ENCODE results near the gene SYNGR2.
"Not testable (repeated sequence)": the region's sequence is repeated elsewhere in the genome, so short reads cannot be mapped to it uniquely, and the experiment has no call there.

The SYNGR2 gene

DNA sequence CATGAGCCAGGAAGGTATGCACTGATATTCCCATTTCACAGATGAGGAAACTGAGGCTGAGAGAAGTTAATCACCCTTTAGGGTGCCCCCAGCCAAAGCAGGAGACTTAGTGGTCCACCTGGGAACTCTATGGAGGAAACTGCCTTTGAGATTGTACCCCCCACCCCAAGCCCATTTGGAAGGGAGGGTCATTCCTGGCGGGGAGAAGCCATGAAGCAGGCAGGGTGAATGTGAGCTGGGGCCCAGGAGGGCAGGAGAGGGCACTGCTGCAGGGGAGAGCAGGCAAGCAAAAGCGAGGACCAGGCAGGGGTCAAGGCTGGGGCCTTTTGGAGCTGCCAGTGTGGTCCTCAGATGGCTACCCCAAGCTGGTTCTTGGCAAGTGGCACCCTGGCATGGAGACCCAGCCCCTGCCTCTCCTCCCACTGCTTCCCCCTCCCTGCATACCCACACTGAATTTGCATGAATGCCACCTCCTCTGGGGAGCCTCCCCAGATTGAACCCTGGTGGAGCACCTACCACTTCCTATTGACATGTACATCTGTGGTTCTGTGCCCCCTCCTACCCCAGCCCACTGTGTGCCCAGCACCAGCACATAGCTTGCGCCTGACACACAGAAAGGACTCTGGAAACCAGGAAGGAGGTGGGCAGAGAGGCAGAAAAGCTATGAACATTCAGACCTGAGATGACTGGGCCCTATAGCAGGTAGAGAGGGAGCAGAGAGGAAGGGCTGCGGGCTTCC is 38.9 kb upstream of the SYNGR2 start:
- DNase-seq (ENCODE audit: low read depth in 3 of 3, low spot score in 1 of 3) = no peak

DNA sequence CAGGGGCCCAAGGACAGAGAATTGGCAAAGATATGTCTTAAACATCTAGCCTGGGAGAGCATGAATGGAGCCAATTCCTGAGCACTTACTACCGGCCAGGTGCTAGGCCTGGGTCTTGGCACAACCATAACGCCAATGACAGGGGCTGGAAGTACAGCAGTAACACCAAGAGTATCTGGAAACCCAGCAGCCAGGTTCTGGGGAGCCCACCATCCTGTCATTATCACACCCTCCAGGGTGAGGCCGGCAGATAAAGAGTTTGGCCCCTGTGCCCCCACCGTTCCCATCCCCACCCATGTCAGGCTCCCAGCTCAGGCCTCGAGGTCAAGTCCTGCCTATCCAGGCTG is 38.3 kb upstream of the SYNGR2 start:
- no peak for DNase-seq (ENCODE audit: low read depth in 3 of 3, low spot score in 1 of 3)

DNA sequence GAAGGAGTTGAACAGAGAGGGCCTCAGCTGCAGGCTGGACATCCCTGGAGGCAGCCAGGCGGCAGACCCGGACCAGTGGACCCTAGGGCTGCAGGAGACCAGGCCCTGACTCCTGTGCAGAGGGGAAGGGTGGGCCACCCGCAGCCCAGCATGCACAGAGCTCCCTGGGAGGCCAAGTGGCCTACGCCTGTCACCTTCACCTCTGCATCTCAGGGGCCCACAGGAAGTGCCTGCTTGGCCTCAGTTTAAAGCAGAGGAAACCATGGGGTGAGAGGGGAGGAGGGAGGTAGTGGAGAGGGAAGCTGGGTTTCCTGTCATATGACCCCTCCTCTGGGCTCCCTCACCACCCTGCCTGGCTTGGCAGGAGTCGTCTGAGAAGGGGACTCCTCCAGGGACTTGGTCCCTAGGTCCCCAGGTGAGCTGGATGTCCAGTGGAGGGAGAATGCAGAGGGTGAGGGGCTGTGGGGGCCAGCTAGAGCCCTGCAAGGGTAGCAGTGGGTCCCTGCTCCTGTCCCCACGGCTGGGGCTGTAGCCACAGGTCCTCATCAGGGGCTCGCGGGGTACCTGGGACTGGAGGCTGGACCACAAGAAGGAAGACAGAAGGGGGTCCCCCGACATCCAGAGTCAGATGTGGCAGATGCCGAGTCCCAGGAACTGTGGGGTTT is 37.8 kb upstream of the SYNGR2 start, which contains the start of gene TMC8:
Gene TMC8, plus strand, starts transcription at position 335 of the 665 bp plus-strand sequence. CDS start 818 bp downstream, outside the sequence.
- peak in 1 of 3 donors; percentile 55 for DNase-seq (ENCODE audit: low read depth in 3 of 3, low spot score in 1 of 3)

DNA sequence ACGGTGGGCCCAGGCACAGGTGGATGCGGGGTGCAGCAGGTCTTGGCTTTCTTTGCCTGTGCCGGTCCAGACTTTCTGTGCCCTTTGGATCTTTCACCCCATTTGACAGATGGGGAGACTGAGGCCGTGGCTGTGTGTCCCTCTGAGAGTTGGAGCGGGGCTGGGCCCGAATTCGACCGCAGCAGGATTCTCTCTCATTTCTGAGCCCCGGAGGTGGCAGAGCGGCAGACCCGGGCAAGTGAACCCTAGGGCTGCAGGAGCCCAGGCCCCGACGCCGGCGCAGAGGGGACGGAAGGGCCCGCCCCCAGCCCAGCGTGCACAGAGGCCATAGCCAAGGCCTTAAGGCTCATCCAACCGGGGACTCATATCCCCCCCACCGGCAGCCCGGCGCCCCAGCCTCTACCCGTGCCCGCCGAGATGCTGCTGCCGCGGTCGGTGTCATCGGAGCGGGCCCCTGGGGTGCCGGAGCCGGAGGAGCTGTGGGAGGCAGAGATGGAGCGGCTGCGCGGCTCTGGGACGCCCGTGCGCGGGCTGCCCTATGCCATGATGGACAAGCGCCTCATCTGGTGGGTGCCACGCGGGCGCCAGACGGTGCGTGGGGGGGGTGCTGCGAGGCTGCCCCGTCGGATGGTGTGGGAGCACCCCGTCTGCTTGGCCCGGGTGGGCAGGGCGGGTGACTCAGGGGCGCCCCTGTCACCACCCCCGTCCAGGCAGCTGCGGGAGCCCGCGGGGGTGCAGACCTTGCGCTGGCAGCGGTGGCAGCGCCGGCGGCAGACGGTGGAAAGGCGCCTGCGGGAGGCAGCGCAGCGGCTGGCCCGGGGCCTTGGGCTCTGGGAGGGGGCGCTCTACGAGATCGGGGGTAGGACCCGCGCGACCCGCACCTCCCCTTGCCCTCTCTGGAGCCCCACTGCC is 37.0 kb upstream of the SYNGR2 start:
- DNase-seq (ENCODE audit: low read depth in 3 of 3, low spot score in 1 of 3) = no peak

DNA sequence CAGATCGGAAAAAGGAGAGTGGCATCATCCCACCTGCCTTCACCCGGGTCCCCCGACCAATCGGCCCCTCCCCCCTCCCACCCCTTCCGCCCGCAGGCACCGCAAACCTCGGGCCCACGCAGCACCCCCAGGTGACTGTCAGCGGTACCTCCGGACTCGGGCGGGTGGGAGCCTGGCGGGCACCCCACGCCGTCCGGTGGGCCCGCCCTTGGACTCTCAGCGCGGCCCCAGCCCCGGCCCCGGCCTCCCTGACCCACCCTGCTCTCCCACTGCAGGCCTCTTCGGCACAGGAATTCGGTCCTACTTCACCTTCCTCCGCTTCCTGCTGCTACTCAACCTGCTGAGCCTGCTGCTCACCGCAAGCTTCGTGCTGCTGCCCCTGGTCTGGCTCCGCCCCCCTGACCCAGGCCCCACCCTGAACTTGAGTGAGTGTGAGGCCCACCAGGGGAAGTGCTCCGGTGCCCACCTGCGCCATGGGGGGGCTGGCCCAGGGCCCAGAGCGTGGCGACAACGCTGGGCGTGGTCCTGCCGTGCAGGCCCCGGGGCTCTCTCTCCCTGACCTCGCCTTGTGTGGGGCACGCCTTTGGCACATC is 36.2 kb upstream of the SYNGR2 start:
- no peak for DNase-seq (ENCODE audit: low read depth in 3 of 3, low spot score in 1 of 3)

DNA sequence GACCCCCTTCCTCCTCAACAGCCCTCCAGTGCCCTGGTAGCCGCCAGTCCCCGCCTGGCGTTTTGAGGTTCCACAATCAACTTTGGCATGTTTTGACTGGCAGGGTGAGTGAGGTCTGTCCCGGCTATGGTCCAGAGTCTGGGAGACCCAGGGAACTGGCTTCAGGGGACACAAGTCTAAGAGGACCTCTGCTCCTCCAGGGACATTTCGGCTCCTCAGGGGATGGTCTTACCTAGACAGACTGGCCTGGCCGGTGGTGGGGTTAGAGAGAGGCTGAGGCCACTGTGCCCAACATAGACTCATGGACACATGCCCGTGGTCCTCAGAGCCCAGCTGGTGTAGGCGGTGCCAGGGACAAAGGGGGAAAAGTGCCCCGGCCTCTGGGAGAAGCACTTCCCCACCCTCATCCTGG is 35.6 kb upstream of the SYNGR2 start:
- no peak for DNase-seq (ENCODE audit: low read depth in 3 of 3, low spot score in 1 of 3)

DNA sequence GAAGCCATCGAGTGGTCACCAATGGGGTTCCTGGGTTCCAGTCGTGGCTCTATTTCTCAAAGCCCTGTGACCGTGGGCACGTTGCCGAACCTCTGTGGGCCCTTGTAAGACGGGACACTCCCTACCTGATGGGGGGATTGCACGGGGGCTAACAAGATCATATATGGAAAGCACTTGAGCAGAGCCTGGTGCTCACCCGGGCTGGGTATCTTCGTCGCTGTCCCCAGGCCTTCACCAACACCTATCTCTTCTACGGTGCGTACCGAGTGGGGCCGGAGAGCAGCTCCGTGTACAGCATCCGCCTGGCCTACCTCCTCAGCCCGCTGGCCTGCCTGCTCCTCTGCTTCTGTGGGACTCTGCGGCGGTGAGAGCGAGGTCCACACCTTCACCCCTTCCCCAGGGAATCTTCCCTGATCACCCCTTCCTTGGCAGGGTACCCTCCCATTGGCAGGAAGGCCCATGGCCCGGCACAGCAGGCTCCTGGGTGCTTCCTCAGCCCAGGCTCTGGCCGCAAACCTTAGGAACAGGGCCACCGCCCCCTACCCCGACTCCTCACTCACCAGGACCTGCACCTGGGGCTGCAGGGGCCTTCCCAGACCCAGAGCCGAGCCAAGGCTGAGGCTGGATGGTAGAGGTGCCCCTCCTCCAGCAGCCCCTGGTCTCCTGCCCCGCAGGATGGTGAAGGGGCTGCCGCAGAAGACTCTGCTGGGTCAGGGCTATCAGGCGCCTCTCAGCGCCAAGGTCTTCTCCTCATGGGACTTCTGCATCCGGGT is 35.0 kb upstream of the SYNGR2 start:
- no peak for DNase-seq (ENCODE audit: low read depth in 3 of 3, low spot score in 1 of 3)

DNA sequence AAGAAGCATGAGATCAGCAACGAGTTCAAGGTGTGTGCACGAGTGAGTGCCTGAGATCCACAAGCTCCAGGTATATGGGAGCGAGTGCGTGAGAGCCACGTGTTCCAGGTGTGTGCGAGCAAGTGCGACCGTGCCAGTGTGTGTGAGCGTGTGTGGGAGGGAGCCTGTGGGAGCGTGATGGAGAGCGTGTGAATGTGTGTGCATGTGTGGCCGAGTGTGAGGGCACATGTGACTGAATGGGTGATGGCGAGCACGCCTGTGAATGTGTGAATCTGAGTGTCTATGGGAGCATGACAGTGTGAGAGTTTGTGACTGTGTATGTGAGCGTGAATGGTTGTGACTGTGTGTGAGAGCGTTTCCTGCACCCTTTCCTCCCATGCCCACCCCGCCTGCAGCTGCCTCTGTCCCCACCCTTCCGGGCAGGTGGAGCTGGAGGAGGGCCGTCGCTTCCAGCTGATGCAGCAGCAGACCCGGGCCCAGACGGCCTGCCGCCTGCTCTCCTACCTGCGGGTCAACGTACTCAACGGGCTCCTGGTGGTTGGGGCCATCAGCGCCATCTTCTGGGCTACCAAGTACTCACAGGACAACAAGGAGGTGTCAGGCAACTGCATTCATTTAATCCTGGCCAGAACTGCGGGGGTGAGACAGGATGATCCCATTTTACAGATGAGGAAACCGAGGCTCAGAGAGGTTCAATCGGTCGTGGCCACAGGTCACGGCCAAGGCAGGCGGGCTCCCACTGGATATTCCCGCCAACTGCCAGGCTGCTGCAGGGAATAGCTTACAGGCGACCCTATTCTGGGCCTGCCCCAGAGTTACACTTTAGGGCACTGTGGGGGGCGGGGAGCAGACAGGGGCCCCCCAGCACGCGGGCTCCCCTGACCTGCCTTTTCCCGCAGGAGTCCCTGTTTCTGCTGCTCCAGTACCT is 34.1 kb upstream of the SYNGR2 start:
- peak in 2 of 3 donors; percentile 60 to 66 for DNase-seq (ENCODE audit: low read depth in 3 of 3, low spot score in 1 of 3)

DNA sequence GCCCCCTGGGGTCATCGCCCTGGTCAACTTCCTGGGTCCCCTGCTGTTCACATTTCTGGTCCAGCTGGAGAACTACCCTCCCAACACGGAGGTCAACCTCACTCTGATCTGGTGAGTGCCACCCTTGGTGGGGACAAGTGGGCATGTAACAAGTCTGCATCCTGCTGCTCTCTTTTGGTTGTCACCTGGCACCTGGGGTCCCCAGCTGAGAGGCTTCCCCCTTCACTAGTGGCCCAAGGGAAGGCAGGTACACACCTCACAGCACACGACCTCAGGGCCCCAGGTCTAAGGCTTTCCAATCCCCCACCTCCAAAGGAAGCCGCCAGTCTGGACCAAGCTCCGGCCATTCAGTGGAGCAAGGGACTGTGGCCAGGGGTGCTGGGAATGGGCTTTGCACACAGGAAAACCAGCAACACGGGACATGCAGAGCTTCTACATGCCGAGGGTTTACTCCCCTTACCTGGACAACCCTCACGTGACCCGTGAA is 33.4 kb upstream of the SYNGR2 start:
- DNase-seq (ENCODE audit: low read depth in 3 of 3, low spot score in 1 of 3) = no peak

DNA sequence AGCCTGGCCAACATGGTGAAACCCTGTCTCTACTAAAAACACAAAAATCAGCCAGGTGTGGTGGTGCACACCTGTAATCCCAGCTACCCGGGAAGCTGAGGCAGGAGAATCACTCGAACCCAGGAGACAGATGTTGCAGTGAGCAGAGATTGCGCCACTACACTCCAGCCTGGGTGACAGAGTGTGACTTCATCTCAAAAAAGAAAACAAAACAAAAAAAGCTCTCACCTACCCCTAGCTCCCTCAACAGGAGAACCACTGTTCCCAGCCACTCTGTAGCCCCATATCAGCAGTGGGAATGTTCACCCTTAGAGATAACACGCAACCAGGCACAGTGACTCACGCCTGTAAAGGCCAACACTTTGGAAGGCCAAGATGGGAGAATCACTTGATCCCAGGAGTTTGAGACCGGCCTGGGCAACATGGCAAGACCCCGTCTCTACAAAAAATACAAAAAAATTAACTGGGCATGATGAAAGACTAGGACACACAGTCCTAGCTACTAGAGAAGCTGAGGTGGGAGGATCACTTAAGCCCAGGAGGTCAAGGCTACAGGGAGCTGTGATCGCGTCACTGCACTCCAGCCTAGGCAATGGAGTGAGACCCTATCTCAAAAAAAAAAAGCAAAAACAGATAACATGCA is 32.4 kb upstream of the SYNGR2 start:
- no peak for DNase-seq (ENCODE audit: low read depth in 3 of 3, low spot score in 1 of 3)

DNA sequence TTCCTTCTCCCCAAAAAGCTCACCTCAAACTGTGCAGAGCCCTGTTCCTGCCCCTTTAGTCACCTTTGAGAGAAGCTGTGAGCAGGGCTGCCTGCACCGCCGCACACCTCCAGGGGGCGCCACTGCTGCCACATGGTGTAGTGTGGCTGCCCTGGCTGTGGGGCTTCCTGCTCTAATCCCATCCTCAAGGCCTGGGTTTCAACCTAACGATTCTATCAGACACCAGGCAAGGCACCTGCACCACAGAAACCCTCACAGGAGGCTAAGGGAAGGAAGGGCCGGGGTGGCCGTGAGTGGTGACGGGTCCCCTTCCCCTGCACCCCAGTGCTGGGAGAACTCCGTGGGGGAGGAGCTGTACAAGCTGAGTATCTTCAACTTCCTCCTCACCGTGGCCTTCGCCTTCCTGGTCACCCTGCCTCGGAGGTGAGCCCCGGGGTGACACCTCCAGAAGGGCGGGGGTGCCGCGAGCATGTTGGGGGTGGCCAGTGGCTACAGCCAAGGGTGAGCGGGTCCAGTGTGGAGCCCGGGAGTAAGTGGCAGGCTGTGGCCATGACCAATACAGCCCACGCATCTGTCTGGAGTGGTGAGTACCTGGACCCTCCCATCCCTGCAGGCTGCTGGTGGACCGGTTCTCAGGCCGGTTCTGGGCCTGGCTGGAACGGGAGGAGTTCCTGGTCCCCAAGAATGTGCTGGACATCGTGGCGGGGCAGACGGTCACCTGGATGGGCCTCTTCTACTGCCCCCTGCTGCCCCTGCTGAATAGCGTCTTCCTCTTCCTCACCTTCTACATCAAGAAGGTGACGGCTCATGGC is 30.8 kb upstream of the SYNGR2 start:
- no peak for DNase-seq (ENCODE audit: low read depth in 3 of 3, low spot score in 1 of 3)

DNA sequence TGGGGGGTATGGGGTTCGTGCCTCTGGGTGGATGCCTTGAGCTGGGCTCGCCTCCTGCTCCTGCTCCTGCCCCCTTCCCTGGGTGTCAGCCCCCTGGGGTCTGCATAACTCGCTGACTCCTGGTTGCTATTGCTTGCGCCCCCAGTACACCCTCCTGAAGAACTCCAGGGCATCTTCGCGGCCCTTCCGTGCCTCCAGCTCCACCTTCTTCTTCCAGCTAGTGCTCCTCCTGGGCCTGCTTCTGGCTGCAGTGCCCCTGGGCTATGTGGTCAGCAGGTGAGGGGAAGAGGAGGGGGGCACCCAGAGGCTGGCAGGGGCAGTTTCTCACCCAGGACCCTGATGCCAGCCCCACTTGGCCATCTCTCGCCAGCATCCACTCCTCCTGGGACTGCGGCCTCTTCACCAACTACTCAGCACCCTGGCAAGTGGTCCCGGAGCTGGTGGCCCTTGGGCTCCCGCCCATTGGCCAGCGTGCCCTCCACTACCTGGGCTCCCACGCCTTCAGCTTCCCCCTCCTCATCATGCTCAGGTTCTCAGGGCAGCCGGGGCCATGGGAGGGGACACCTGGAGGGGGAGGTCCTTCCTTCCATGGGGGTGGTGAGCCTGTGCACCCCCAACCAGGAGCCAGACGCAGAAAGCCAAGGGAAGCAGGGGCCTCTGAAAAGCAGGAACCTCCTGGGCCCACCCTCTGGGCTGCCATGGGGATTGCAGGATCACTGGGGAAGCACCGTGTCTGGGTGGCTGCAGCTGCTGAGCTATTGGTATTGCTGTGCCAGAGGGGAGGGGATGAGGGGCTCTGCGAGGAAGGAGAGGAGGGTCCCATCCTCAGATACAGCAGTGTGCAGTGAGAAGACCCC is 29.9 kb upstream of the SYNGR2 start:
- DNase-seq (ENCODE audit: low read depth in 3 of 3, low spot score in 1 of 3) = no peak

DNA sequence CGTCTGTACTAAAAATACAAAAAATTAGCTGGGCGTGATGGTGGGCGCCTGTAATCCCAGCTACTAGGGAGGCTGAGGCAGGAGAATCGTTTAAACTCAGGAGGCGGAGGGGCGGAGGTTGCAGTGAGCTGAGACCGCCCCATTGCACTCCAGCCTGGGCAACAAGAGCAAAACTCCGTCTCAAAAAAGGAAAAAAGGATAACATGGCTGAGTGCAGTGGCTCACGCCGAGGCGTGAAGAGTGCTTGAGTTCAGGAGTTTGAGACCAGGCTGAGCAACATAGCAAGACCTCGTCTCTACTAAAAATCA is 28.6 kb upstream of the SYNGR2 start:
- DNase-seq (ENCODE audit: low read depth in 3 of 3, low spot score in 1 of 3) = not testable (repeated sequence)

DNA sequence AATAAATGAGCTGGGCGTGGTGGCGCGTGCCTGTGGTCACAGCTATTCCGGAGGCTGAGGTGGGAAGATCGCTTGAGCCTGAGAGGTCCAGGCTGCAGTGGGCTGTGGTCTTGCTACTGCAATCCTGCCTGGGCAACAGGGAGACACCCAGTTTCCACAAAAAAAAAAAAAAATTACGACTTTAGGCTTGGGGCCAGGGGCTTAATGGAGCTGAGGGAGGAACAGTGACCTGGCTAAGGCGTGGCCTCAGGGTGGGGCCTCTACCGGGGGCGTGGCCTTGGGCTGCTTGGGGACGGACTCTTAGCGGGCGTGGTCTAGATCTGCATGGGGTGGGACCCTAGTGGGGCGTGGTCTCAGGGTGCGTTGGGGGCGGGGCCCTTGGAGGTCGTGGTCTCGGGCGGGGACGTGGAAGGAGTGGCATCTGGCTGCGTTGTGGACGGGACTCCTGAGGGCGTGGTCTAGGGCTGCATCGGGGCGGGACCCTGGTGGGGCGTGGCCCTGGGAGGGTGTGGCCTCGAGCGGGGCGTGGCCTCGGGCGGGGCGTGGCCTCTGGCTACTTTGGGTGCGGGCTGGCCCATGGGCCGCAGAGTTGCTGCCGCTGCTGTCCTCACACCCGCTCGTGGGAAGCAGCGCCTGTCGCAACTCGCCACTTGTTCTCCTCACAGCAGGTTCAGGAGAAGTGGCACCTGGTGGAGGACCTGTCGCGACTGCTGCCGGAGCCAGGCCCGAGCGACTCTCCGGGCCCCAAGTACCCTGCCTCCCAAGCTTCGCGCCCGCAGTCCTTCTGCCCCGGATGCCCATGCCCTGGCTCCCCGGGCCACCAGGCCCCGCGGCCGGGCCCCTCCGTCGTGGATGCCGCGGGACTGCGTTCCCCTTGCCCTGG is 28.0 kb upstream of the SYNGR2 start:
- peak; percentile 83 to 87 (median 85) for DNase-seq (ENCODE audit: low read depth in 3 of 3, low spot score in 1 of 3)

DNA sequence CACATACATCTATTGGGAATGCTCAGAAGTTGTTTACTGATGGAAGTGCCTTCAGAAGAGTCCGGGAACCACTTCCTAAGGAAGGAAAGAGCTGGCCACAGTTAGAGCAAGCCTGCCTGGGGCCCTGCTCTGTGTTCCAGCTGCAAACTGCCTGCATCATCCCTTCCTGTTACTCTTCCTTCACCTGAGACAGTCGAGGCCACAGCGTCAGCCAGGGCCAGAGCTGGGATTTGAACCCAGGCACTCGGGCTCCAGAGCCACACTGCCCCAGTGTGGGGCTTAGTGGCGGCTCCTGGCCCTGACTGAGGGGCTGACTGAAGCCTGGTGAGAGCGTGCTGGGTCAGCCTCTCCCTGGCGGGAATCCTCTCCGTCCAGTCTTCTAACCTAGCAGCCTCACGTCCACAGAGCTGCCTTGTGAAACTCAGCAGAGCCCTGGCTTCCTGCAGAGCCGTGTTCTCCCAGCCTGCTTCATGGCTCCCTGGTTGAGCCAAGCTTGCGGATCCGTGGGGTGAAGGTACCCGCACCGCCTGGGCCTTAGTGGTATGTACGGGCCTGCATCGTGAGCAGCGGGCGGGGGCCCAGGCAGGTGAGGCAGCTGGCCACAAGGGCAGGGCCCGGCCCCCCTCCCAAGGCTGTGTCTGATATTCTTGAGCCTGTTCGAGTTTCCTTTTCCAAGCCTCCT is 26.8 kb upstream of the SYNGR2 start:
- DNase-seq (ENCODE audit: low read depth in 3 of 3, low spot score in 1 of 3) = no peak
